T-helper 17 cell (primary cell): ENCODE measurements around the gene FAM168B. TPM values are rescaled to one million over a fixed set of nuclear protein-coding genes. Genes with fewer than 3 reads are reported as not detected.
A peak's percentile ranks its signal among the peaks of the same experiment; 100 is the strongest.

ENCODE experiments used
- ATAC-seq: fragments of 150-1000 bp; cut with Tn5 transposase; 2 replicates; pipeline ENCODE4 v1.10.0; 2021; ENCODE audit warnings: mild to moderate bottlenecking, moderate library complexity
- DNase-seq, 3 donors: peaks; one replicate each; pipeline versions ENCODE4 v3.0.0 to v3.0.0-alpha.2; 2020 to 2021
- H3K9me3 ChIP-seq: one replicate; pipeline ENCODE4 v1.7.0; 2013; ENCODE audit warnings: low read length, mild to moderate bottlenecking; ENCODE audit not compliant: control insufficient read depth, poor library complexity, severe bottlenecking
- H3K27ac Mint-ChIP-seq: one replicate; pipeline ENCODE4 v1.8.0; 2022; ENCODE audit warnings: mild to moderate bottlenecking, moderate library complexity, mixed read lengths
- H3K27me3 Mint-ChIP-seq: one replicate; pipeline ENCODE4 v1.8.0; 2022; ENCODE audit warnings: mixed read lengths
- H3K36me3 Mint-ChIP-seq: one replicate; pipeline ENCODE4 v1.8.0; 2022; ENCODE audit warnings: low read depth, mixed read lengths
- H3K4me1 Mint-ChIP-seq: one replicate; pipeline ENCODE4 v1.8.0; 2022; ENCODE audit warnings: mild to moderate bottlenecking, mixed read lengths
- H3K4me3 Mint-ChIP-seq: one replicate; pipeline ENCODE4 v1.8.0; 2022; ENCODE audit warnings: mild to moderate bottlenecking, moderate library complexity, mixed read lengths
- total RNA-seq, 4 donors: library from RNA in 2 of 4; stranded (reverse) in 2 of 4; gene quantifications; one replicate each; pipeline ENCODE4 v1.2.3 and lab custom pipeline; 2022 to 2026

FAM168B gene
- total RNA-seq, 2 donors from 2014 or later = 56.1 to 71.2 TPM

DNA sequence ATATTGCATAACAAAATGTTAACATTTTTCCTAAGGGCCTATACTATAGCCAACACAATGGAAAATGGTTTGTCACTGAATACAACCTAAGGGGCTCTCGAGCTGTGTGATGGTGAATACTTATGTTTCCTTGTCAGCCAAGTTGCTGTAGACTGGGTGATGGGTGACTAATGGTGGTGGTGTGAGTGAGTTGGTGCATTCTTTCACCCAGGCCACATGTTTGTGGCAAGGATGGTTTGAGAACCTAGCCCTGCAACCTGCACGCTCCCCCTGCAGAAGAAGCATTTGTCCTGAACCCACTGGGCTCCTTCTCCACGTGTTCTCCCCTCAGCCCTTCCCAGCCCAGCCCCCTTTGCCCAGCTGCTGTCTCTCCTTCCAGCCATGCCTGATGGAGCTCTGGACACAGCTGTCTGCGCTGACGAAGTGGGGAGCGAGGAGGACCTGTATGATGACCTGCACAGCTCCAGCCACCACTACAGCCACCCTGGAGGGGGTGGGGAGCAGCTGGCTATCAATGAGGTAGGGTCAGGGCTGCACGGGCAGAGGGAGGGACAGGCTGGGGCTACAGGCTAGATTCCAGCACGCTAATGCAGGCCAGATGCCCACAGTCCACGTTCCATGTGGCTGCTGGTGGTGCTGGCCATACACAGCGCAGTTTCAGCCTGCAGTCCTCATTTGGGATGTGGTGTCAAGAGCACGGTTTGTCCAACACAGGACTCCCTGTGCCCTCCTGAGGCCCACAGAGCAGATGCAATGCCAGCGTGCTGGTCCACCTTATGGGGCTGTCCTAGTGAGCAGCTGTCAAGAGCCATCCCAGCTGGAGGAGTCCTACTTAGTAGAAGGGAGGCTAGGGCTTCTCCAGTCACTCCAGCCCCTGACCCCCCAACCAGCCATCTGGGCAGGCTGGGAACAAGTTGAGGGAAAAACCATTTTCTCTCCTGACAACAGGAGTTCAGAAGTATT is 65.4 kb downstream of the FAM168B start:
- H3K27me3 Mint-ChIP-seq = peaks cover 27% of the 10 kb centered on the region
- H3K4me3 Mint-ChIP-seq = no peak overlapping the region
- H3K27ac Mint-ChIP-seq = no peak overlapping the region
- DNase-seq (no peak), ATAC-seq (no peak)
- no peaks in the 10 kb centered on the region for H3K4me1 Mint-ChIP-seq
- no peaks in the 10 kb centered on the region for H3K9me3 ChIP-seq
- H3K36me3 Mint-ChIP-seq = no peaks in the 10 kb centered on the region

DNA sequence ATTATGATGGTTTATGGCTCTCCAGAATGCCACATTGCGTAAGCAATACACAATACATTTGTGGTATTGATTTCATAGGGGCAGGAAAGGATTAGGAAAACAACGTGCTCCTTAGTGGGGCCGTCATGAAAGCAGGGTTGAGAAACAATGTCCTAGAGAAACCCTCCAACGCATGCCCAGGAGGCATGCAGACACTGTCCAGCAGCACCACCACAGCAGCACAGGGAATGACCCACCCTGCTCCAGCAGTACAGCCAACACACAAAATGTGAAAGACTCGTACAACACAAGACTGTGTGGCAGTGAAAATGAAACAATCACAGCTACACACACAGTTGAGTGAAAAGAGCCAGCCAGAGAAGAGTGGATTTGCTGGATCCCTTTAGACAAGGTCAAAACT is 66.3 kb downstream of the FAM168B start:
- DNase-seq (no peak), ATAC-seq (no peak)
- no peaks in the 10 kb centered on the region for H3K4me1 Mint-ChIP-seq
- peaks cover 33% of the 10 kb centered on the region for H3K27me3 Mint-ChIP-seq
- no peaks in the 10 kb centered on the region for H3K9me3 ChIP-seq
- no peaks in the 10 kb centered on the region for H3K36me3 Mint-ChIP-seq
- H3K27ac Mint-ChIP-seq = no peak overlapping the region
- no peak overlapping the region for H3K4me3 Mint-ChIP-seq

DNA sequence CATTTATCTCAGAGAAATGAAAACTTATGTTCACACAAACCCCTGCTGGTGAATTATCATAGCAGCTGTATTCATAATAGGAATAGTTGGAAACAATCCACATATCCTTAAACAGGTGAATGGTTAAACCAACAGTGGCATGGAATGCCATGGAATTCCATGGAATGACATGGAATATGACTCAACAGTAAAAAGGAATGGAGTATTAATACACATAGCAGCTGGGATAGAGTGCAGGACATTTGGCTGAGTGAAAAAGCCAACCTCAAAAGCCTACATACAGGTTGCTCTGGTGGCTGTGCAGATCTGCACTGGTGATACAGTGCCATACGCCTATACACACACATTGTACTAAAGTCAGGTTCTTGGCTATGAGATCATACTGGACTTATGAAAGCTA is 69.5 kb downstream of the FAM168B start:
- Mint-ChIP-seq H3K4me3 (no peak overlapping the region), H3K27ac (no peak overlapping the region), H3K27me3 (peaks cover 36% of the 10 kb centered on the region), H3K36me3 (no peaks in the 10 kb centered on the region), H3K4me1 (no peaks in the 10 kb centered on the region)
- DNase-seq (no peak), ATAC-seq (no peak)
- no peaks in the 10 kb centered on the region for H3K9me3 ChIP-seq

DNA sequence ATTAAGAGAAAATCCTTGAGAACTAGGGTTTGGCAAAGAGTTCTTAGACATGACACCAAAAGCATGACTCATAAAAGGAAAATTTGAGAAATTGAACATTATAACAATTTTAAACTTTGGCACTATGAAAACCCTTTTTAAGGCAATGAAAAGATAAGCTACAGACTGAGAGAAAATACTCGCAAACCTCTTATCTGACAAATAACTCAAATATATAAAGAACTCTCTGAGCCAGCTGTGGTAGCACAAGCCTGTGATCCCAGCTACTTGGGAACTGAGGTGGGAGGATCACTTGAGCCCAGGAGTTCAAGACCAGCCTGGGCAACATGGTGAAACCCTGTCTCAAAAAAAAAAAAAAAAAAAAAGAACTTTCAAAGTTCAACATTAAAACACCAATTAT is 70.5 kb downstream of the FAM168B start:
- Mint-ChIP-seq H3K4me3 (no peak overlapping the region), H3K4me1 (no peaks in the 10 kb centered on the region), H3K27me3 (peaks cover 43% of the 10 kb centered on the region)

DNA sequence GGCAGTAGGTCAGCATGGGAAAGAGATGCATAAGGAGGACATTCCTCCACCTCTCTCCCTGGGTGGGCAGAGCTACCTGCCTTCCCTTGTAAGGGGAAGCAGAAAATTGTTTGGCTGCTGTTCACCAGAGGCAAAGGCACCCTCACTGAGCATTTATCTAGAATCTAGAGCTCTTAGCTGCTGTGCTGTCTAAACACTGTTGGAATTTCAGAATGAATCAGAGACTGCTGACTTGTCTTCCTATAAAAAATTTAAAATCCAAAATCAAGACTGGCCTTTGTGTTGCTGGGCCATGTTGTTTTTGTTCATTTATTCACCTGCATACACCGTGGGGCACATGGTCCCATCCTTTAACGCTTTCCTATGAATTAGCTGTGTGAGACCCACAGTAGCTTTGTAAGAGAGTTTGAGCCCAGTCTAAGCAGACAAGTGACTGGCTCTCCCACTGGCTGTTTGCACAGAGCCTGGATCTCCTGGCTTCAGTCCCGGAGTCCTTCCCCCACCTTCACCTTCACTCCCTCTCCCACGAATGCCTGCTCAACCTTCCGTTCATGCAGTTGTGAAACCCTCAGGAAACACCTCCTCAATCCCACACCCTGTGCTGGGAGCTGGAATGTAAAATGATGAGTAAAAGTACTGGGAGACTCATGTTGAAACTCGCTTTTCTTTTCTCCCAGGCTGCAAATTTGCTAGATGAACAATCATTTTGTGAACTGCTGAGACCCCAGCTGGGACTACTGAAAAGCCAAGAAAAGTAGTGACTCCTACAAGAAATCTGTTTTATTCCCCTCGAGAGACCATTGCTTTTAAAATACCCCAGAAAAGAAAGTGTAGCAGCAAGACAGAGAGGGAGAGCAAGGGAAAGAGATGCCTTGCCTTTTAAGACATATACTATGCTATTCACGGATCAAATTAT is 76.2 kb downstream of the FAM168B start:
- Mint-ChIP-seq H3K36me3 (no peaks in the 10 kb centered on the region), H3K27me3 (peaks cover 44% of the 10 kb centered on the region), H3K4me3 (no peak overlapping the region), H3K27ac (no peak overlapping the region), H3K4me1 (peaks cover 5% of the 10 kb centered on the region)
- no peaks in the 10 kb centered on the region for H3K9me3 ChIP-seq
- ATAC-seq (no peak), DNase-seq (no peak)

More for the DNA sequence above, 70.5 kb downstream of the FAM168B start:
- no peak for DNase-seq
- Mint-ChIP-seq H3K27ac (no peak overlapping the region), H3K36me3 (no peaks in the 10 kb centered on the region)
- no peaks in the 10 kb centered on the region for H3K9me3 ChIP-seq
- no peak for ATAC-seq

DNA sequence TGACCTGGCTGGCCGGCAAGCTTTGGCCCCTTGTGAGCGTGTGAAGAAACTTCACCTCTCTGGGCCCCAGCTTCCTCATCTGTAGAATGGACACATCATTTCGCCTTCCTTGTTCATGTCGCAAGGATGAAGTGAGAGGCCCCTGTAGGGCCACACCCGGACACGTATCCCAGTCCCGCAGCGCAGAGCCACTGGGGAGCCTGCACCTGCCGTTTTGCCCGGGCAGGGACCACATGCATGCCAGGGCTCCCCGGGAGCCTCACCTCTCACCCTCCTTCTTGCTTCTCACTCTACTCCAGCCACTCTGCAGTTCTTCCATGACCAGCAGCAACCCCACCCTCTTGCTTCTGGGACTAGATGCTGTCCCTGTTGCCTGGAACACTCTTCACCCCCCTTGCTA is 77.5 kb downstream of the FAM168B start:
- no peaks in the 10 kb centered on the region for H3K9me3 ChIP-seq
- Mint-ChIP-seq H3K27me3 (peaks cover 42% of the 10 kb centered on the region), H3K27ac (no peak overlapping the region), H3K36me3 (no peaks in the 10 kb centered on the region), H3K4me1 (peaks cover 8% of the 10 kb centered on the region), H3K4me3 (no peak overlapping the region)
- DNase-seq (no peak), ATAC-seq (no peak)

DNA sequence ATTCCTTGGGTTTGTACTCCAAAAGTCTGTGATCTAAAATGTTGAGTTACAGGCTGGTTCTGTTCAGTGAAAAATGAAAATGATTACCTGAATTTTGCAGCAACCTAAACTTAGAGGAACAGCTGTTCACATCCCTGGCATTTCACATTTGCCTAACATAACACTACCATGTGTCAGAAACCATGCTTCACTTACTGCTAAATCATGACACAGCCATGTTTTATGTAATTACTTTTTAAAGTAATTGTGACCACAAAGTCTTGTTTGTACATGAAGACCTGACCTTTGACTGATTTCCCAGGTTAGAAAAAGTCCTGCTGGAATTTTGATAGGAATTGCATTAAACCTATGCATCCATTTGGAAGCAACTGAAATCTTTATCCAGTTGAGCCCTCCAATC is 79.1 kb downstream of the FAM168B start:
- peaks cover 49% of the 10 kb centered on the region for H3K27me3 Mint-ChIP-seq
- H3K36me3 Mint-ChIP-seq = no peaks in the 10 kb centered on the region
- H3K4me1 Mint-ChIP-seq = peaks cover 15% of the 10 kb centered on the region
- ATAC-seq (no peak), DNase-seq (no peak)
- H3K9me3 ChIP-seq = no peaks in the 10 kb centered on the region
- no peak overlapping the region for H3K27ac Mint-ChIP-seq
- no peak overlapping the region for H3K4me3 Mint-ChIP-seq

DNA sequence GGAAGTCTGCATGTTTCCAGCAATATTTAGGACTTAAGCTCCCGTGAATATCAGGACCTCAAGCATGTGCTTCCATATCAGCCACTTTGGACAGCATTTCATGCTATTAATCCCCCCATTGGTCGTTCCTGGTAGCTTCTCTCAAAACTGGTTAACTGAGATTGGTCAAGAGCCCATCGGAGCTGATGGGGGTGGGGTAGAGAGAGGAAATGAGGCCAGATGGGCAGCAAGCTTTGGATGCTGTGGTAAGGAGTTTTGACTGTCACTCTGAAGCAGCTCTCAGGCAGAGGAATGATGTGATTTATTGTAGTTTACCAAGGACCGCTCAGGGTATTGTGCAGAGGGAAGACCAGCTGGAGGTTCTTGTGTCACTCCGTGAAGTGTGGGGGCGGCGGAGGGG is 81.8 kb downstream of the FAM168B start:
- no peaks in the 10 kb centered on the region for H3K9me3 ChIP-seq
- ATAC-seq (no peak), DNase-seq (no peak)
- H3K27me3 Mint-ChIP-seq = peaks cover 40% of the 10 kb centered on the region
- H3K4me3 Mint-ChIP-seq = no peak overlapping the region
- peaks cover 10% of the 10 kb centered on the region for H3K4me1 Mint-ChIP-seq
- no peaks in the 10 kb centered on the region for H3K36me3 Mint-ChIP-seq
- H3K27ac Mint-ChIP-seq = no peak overlapping the region

DNA sequence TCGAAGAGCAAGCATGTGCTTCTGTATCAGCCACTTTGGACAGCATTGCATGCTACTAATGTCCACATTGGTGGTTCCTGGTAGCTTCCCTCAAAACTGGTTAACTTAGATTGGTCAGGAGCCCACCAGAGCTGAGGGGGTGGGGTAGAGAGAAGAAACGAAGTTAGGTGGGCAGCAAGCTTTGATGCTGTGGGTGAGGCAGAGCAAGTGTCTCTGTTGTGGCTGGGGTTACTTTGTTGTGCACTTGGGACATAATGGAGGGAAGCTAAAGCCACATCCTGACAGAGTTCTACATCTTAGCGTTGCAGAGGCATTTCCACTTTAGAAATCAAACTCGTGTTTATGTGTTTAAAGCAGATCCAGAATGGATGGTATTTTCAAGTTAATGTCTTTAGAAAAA is 82.7 kb downstream of the FAM168B start:
- Mint-ChIP-seq H3K27ac (no peak overlapping the region), H3K4me3 (no peak overlapping the region)

DNA sequence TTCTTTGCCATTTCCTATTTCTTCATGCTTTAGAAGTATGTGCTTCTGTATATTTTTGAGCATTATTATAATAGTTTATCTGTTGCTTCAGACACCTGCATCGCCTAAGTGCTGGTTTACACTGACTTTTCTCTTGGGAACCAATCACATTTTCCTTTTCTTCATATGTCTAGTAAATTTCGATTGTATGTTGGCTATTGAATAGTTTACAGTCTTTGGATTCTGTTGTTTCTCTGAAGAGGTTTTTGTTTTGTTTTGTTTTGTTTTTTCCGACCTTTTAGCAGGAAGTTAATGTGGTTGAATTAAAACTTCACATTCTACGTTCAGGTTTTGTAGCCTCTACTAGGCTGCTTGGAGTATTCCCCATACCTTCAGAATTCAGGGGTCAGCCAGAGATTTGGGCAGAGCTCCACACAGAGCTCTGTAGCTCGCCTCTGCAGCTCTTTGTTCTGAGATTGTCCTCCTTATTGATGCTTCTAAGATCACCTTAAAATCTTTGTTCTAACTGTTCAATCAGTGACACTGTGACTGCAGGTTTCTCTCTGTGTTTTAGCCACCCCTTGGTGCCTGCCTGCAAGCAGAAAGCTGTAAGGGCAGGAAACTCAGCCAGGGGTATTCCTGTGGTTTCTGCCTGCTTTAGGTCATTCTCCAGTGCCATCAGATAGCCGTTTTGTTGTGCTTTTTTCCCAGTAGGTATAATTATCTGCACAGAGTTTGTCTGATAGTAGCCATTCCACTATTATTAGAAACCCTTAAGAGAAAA is 83.4 kb downstream of the FAM168B start:
- ATAC-seq (no peak), DNase-seq (no peak)
- H3K9me3 ChIP-seq = no peaks in the 10 kb centered on the region
- Mint-ChIP-seq H3K27ac (no peak overlapping the region), H3K27me3 (peaks cover 44% of the 10 kb centered on the region), H3K4me1 (peaks cover 10% of the 10 kb centered on the region), H3K4me3 (no peak overlapping the region), H3K36me3 (no peaks in the 10 kb centered on the region)

More for the DNA sequence above, 82.7 kb downstream of the FAM168B start:
- no peaks in the 10 kb centered on the region for H3K36me3 Mint-ChIP-seq
- ATAC-seq (peak; percentile 30), DNase-seq (no peak)
- peaks cover 10% of the 10 kb centered on the region for H3K4me1 Mint-ChIP-seq
- no peaks in the 10 kb centered on the region for H3K9me3 ChIP-seq
- peaks cover 41% of the 10 kb centered on the region for H3K27me3 Mint-ChIP-seq

DNA sequence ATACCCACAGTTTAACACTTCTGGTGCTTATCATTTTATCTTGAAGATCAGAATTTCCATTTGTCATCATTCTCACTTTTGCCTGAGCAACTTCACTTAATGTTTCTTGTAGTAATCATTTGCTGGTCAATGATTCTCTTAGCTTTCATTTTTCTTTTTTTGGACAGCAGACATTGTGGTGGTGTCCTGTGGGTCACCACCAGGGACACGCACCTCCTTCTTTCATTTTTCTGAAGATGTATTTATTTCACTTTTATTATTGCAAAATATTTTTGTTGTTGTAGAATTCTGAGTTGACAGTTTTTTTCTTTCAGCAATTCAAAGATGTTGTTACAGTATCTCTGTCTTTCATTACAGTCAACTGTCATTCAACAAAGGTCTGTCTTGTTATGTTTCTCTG is 84.3 kb downstream of the FAM168B start:
- H3K27ac Mint-ChIP-seq = no peak overlapping the region
- H3K4me3 Mint-ChIP-seq = no peak overlapping the region
- DNase-seq = no peak
- H3K4me1 Mint-ChIP-seq = peaks cover 10% of the 10 kb centered on the region
- peaks cover 46% of the 10 kb centered on the region for H3K27me3 Mint-ChIP-seq
- H3K9me3 ChIP-seq = no peaks in the 10 kb centered on the region
- ATAC-seq = no peak
- H3K36me3 Mint-ChIP-seq = no peaks in the 10 kb centered on the region

DNA sequence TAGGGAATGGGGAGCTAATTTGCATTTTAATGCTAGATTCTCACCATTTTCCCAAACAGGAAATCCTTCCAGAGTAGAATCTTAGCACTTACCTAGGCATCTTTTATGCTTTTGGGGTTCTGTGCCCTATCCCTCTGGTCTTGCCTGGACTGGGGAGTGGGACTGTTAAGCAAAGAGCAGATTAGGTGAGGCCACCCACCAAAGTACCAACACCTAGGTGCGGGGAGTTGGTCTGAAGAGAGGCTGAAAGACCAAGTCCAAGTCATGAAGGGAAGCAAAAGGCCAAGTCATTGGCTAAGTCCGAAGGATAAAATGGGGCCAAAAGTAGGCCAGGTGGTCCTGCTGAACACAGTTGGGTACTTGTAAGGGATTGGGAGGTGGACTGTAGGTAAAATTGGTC is 86.7 kb downstream of the FAM168B start:
- Mint-ChIP-seq H3K4me1 (peaks cover 10% of the 10 kb centered on the region), H3K27ac (no peak overlapping the region), H3K36me3 (no peaks in the 10 kb centered on the region), H3K27me3 (peaks cover 57% of the 10 kb centered on the region), H3K4me3 (no peak overlapping the region)
- no peaks in the 10 kb centered on the region for H3K9me3 ChIP-seq
- ATAC-seq = no peak
- DNase-seq = no peak
